HG03442 (cell line): ENCODE measurements around the gene CASP4.
"Not testable (repeated sequence)": the region's sequence is repeated elsewhere in the genome, so short reads cannot be mapped to it uniquely, and the experiment has no call there.

Experiments used
- ATAC-seq: cut with Tn5 transposase; IDR thresholded peaks from one replicate; pipeline ENCODE4 v1.9.1; 2021; ENCODE audit warnings: mild to moderate bottlenecking, moderate library complexity; ENCODE audit not compliant: unreplicated experiment

CASP4 gene

GRCh38 chr11:104968355-104968855 is at the start of gene CASP4:
Gene CASP4, minus strand, starts transcription at chr11:104968574. Its CDS starts 49 bp downstream, at chr11:104968525.
- peak; percentile 87 for ATAC-seq

- ATAC-seq = no peak
These were observed 39.1 kb upstream of the CASP4 start for GRCh38 chr11:105007463-105007862.

- ATAC-seq = no peak
These were observed 37.1 kb upstream of the CASP4 start for GRCh38 chr11:105005451-105005845.

GRCh38 chr11:105004021-105004420 is 35.6 kb upstream of the CASP4 start:
- ATAC-seq = no peak

GRCh38 chr11:105003151-105003550 is 34.8 kb upstream of the CASP4 start:
- ATAC-seq = no peak

- peak; percentile 88 for ATAC-seq
These were observed 32.4 kb upstream of the CASP4 start for GRCh38 chr11:105000797-105001196.

- peak; percentile 38 for ATAC-seq
These were observed 31.8 kb upstream of the CASP4 start for GRCh38 chr11:105000167-105000566.

- no peak for ATAC-seq
These were observed 31.3 kb upstream of the CASP4 start for GRCh38 chr11:104999721-105000120.

- no peak for ATAC-seq
These were observed 28.9 kb upstream of the CASP4 start for GRCh38 chr11:104997288-104997687.

- no peak for ATAC-seq
These were observed 26.6 kb upstream of the CASP4 start for GRCh38 chr11:104995001-104995408.

- ATAC-seq = no peak
These were observed 24.4 kb upstream of the CASP4 start for GRCh38 chr11:104992781-104993180.

GRCh38 chr11:104991994-104992393 is 23.6 kb upstream of the CASP4 start:
- ATAC-seq = no peak

- ATAC-seq = no peak
These were observed 16.4 kb upstream of the CASP4 start for GRCh38 chr11:104984808-104985207.

- ATAC-seq = no peak
These were observed 11.5 kb upstream of the CASP4 start for GRCh38 chr11:104979839-104980238.

GRCh38 chr11:104973616-104974015 is 5.2 kb upstream of the CASP4 start:
- no peak for ATAC-seq

- ATAC-seq = not testable (repeated sequence)
These were observed 4.5 kb upstream of the CASP4 start for GRCh38 chr11:104972924-104973323.

GRCh38 chr11:104970756-104971155 is 2.4 kb upstream of the CASP4 start:
- ATAC-seq = no peak

GRCh38 chr11:104968856-104969776 is 742 bp upstream of the CASP4 start:
- no peak for ATAC-seq

- ATAC-seq = no peak
These were observed 630 bp downstream of the CASP4 start for GRCh38 chr11:104967534-104968354.

GRCh38 chr11:104965735-104966134 is 2.6 kb downstream of the CASP4 start:
- ATAC-seq = no peak

- no peak for ATAC-seq
These were observed 4.1 kb downstream of the CASP4 start for GRCh38 chr11:104964247-104964646.

- ATAC-seq = no peak
These were observed 5.5 kb downstream of the CASP4 start for GRCh38 chr11:104962852-104963251.
